Measurements from ENCODE around the gene MAD2L2.
A peak's percentile ranks its signal among the peaks of the same experiment; 100 is the strongest.

MAD2L2 gene

GRCh38 chr1:11681071-11681771 lies at the start of gene MAD2L2:
MAD2L2 (minus strand) TSS chr1:11681148; CDS start chr1:11680601, 547 bp downstream.
- Histone ChIP-seq H3K9ac (ENCODE audit: low read length) (peak within 1 kb of the TSS; percentile 71), H3K4me3 (ENCODE audit: low read length) (peak within 1 kb of the TSS; percentile 56), H3K36me3 (ENCODE audit: control insufficient read depth, insufficient read depth, low read length) (no peaks in the 10 kb centered on the region), H3K27me3 (ENCODE audit: control insufficient read depth, insufficient read depth, low read length) (peaks cover 16% of the 10 kb centered on the region), H3K9me3 (ENCODE audit: control insufficient read depth, low read length) (no peaks in the 10 kb centered on the region), H3K4me1 (ENCODE audit: control insufficient read depth, insufficient read depth, low read length) (peaks cover 10% of the 10 kb centered on the region)

GRCh38 chr1:11730429-11730891 lies 49.5 kb upstream of the MAD2L2 start:
- Histone ChIP-seq H3K4me3 (ENCODE audit: low read length) (no peak overlapping the region), H3K4me1 (ENCODE audit: control insufficient read depth, insufficient read depth, low read length) (peaks cover 19% of the 10 kb centered on the region), H3K9ac (ENCODE audit: low read length) (no peak overlapping the region)

GRCh38 chr1:11729498-11730428 lies 48.8 kb upstream of the MAD2L2 start:
- H3K36me3 ChIP-seq (ENCODE audit: control insufficient read depth, insufficient read depth, low read length), result no peaks in the 10 kb centered on the region
- no peaks in the 10 kb centered on the region for H3K27me3 ChIP-seq (ENCODE audit: control insufficient read depth, insufficient read depth, low read length)
- peaks cover 16% of the 10 kb centered on the region for H3K4me1 ChIP-seq (ENCODE audit: control insufficient read depth, insufficient read depth, low read length)
- no peaks in the 10 kb centered on the region for H3K9me3 ChIP-seq (ENCODE audit: control insufficient read depth, low read length)
- H3K4me3 ChIP-seq (ENCODE audit: low read length), result no peak overlapping the region
- no peak overlapping the region for H3K9ac ChIP-seq (ENCODE audit: low read length)

More at GRCh38 chr1:11730429-11730891, 49.5 kb upstream of the MAD2L2 start:
- Histone ChIP-seq H3K27me3 (ENCODE audit: control insufficient read depth, insufficient read depth, low read length) (no peaks in the 10 kb centered on the region), H3K9me3 (ENCODE audit: control insufficient read depth, low read length) (no peaks in the 10 kb centered on the region), H3K36me3 (ENCODE audit: control insufficient read depth, insufficient read depth, low read length) (no peaks in the 10 kb centered on the region)

DNA sequence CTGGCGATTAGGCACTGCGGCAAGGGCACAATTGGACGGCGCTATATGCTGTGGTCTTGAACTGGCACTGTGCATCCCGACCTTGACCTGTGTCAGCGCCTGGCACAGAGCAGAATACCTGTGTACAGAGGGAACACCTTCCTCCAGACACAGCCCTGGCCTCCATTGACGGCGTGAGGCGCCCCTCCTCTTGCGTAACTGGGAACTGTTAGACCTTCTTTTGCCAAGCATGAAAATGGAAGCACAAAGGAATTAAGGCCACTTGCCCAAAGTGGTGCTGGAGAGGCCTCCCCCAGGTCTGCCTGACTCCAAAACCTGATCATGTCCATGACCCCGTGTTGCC lies 48.2 kb upstream of the MAD2L2 start:
- no peak overlapping the region for H3K9ac ChIP-seq (ENCODE audit: low read length)
- H3K9me3 ChIP-seq (ENCODE audit: control insufficient read depth, low read length), result no peaks in the 10 kb centered on the region
- no peaks in the 10 kb centered on the region for H3K36me3 ChIP-seq (ENCODE audit: control insufficient read depth, insufficient read depth, low read length)
- no peak overlapping the region for H3K4me3 ChIP-seq (ENCODE audit: low read length)
- H3K27me3 ChIP-seq (ENCODE audit: control insufficient read depth, insufficient read depth, low read length), result no peaks in the 10 kb centered on the region
- peaks cover 16% of the 10 kb centered on the region for H3K4me1 ChIP-seq (ENCODE audit: control insufficient read depth, insufficient read depth, low read length)

DNA sequence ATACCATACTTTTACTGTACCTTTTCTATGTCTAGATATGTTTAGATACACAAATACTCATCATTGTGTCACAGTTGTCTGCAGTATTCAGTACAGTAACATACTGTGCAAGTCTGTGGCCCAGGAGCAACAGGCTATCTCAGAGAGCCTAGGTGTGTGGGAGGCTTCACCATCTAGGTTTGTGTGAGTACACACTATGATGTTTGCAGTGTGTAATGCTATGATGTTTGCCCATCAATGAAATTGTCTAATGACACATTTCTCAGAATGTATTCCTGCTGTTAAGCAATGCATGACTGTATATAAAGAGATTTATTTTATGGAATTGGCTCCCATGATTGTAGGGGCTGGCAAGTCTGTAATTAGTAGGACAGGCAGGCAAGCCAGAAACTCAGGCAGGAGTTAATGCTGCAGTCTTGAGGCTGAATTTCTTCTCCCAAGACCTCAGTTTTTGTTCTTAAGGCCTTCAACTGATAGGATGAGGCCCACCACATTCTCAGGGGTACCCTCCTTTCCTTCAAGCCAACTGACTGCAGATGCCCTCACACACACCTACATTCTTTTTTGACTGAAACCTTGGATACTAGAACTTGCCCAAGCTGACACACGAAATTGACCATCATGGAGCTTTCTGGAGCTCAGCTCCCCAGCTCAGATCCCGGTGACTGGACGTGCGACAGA lies 47.3 kb upstream of the MAD2L2 start:
- Histone ChIP-seq H3K27me3 (ENCODE audit: control insufficient read depth, insufficient read depth, low read length) (no peaks in the 10 kb centered on the region), H3K9ac (ENCODE audit: low read length) (no peak overlapping the region), H3K9me3 (ENCODE audit: control insufficient read depth, low read length) (no peaks in the 10 kb centered on the region), H3K4me3 (ENCODE audit: low read length) (no peak overlapping the region), H3K36me3 (ENCODE audit: control insufficient read depth, insufficient read depth, low read length) (no peaks in the 10 kb centered on the region), H3K4me1 (ENCODE audit: control insufficient read depth, insufficient read depth, low read length) (peaks cover 16% of the 10 kb centered on the region)

DNA sequence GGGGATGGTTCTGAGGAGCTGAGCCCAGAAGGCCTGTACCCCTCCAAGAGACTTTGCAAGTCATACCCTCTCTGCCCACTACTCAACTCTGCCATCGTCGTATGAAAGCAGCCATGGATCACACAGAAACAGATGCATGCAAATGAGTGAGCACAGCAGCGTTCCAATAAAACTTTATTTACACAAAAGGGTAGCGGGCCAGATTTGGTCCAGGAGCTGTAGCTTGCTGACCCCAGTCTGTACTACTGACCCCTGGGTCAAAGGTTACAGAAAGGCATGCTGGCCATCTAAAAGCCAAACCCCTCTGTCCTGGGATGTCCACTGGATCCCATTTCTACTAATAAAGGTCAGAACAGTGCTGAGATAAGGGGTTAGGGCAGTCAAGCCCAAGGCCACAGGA lies 46.2 kb upstream of the MAD2L2 start:
- Histone ChIP-seq H3K9me3 (ENCODE audit: control insufficient read depth, low read length) (no peaks in the 10 kb centered on the region), H3K27me3 (ENCODE audit: control insufficient read depth, insufficient read depth, low read length) (no peaks in the 10 kb centered on the region), H3K9ac (ENCODE audit: low read length) (no peak overlapping the region), H3K36me3 (ENCODE audit: control insufficient read depth, insufficient read depth, low read length) (no peaks in the 10 kb centered on the region), H3K4me3 (ENCODE audit: low read length) (no peak overlapping the region), H3K4me1 (ENCODE audit: control insufficient read depth, insufficient read depth, low read length) (peaks cover 16% of the 10 kb centered on the region)

GRCh38 chr1:11725616-11726015 lies 44.7 kb upstream of the MAD2L2 start:
- Histone ChIP-seq H3K36me3 (ENCODE audit: control insufficient read depth, insufficient read depth, low read length) (no peaks in the 10 kb centered on the region), H3K9me3 (ENCODE audit: control insufficient read depth, low read length) (no peaks in the 10 kb centered on the region), H3K4me1 (ENCODE audit: control insufficient read depth, insufficient read depth, low read length) (peaks cover 15% of the 10 kb centered on the region), H3K4me3 (ENCODE audit: low read length) (no peak overlapping the region), H3K27me3 (ENCODE audit: control insufficient read depth, insufficient read depth, low read length) (no peaks in the 10 kb centered on the region), H3K9ac (ENCODE audit: low read length) (no peak overlapping the region)

DNA sequence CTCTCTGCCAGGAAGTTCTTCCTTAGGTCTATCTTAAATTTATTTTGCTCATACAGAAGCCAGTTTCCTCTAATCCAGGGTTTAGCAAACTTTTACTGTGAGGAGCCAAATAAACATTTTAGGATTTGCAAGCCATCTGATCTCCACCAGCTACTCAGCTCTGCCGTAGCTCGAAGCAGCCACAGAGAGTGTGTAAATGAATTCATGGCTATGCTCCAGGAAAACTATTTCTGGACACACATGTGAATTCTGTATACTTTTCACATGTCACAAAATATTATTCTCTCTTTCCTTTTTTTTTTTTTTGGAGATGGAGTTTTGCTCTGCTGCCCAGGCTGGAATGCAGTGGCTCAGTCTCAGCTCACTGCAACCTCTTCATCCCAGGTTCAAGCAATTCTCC lies 41.6 kb upstream of the MAD2L2 start:
- H3K9ac ChIP-seq (ENCODE audit: low read length), result no peak overlapping the region
- no peaks in the 10 kb centered on the region for H3K27me3 ChIP-seq (ENCODE audit: control insufficient read depth, insufficient read depth, low read length)
- H3K9me3 ChIP-seq (ENCODE audit: control insufficient read depth, low read length), result no peaks in the 10 kb centered on the region
- no peak overlapping the region for H3K4me3 ChIP-seq (ENCODE audit: low read length)
- H3K36me3 ChIP-seq (ENCODE audit: control insufficient read depth, insufficient read depth, low read length), result no peaks in the 10 kb centered on the region
- H3K4me1 ChIP-seq (ENCODE audit: control insufficient read depth, insufficient read depth, low read length), result peaks cover 9% of the 10 kb centered on the region

GRCh38 chr1:11721311-11721710 lies 40.4 kb upstream of the MAD2L2 start:
- Histone ChIP-seq H3K4me1 (ENCODE audit: control insufficient read depth, insufficient read depth, low read length) (peaks cover 9% of the 10 kb centered on the region), H3K4me3 (ENCODE audit: low read length) (no peak overlapping the region), H3K9me3 (ENCODE audit: control insufficient read depth, low read length) (no peaks in the 10 kb centered on the region)

GRCh38 chr1:11720525-11720924 lies 39.6 kb upstream of the MAD2L2 start:
- no peak overlapping the region for H3K4me3 ChIP-seq (ENCODE audit: low read length)
- H3K9ac ChIP-seq (ENCODE audit: low read length), result no peak overlapping the region
- H3K9me3 ChIP-seq (ENCODE audit: control insufficient read depth, low read length), result no peaks in the 10 kb centered on the region
- no peaks in the 10 kb centered on the region for H3K36me3 ChIP-seq (ENCODE audit: control insufficient read depth, insufficient read depth, low read length)
- no peaks in the 10 kb centered on the region for H3K27me3 ChIP-seq (ENCODE audit: control insufficient read depth, insufficient read depth, low read length)
- peaks cover 9% of the 10 kb centered on the region for H3K4me1 ChIP-seq (ENCODE audit: control insufficient read depth, insufficient read depth, low read length)

More at GRCh38 chr1:11721311-11721710, 40.4 kb upstream of the MAD2L2 start:
- Histone ChIP-seq H3K36me3 (ENCODE audit: control insufficient read depth, insufficient read depth, low read length) (no peaks in the 10 kb centered on the region), H3K27me3 (ENCODE audit: control insufficient read depth, insufficient read depth, low read length) (no peaks in the 10 kb centered on the region), H3K9ac (ENCODE audit: low read length) (no peak overlapping the region)

DNA sequence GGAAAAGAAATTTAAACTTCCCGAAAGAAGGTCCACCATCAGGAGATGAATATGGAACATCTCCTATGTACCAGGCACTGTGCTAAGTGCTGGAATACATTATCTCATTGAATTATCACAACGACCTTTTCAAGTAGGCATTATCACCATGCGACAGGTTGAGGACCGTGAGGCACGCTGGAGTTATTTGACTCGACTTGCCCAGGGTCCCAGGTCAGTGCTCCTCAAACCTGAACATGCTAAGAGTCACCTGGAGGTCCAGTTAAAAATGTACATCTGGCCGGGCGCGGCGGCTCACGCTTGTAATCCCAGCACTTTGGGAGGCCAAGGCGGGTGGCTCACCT lies 39.1 kb upstream of the MAD2L2 start:
- no peaks in the 10 kb centered on the region for H3K36me3 ChIP-seq (ENCODE audit: control insufficient read depth, insufficient read depth, low read length)
- H3K27me3 ChIP-seq (ENCODE audit: control insufficient read depth, insufficient read depth, low read length), result no peaks in the 10 kb centered on the region
- no peak overlapping the region for H3K9ac ChIP-seq (ENCODE audit: low read length)
- H3K4me3 ChIP-seq (ENCODE audit: low read length), result peak overlapping the region; percentile 42
- no peaks in the 10 kb centered on the region for H3K9me3 ChIP-seq (ENCODE audit: control insufficient read depth, low read length)
- H3K4me1 ChIP-seq (ENCODE audit: control insufficient read depth, insufficient read depth, low read length), result peaks cover 9% of the 10 kb centered on the region

All from mucosa of stomach (tissue), 1 donor.